NOMO-1 treated with dmso at 0.1 percent for 144 hours (cell line): ENCODE measurements around the gene SULT1A1.
"Not testable (repeated sequence)": the region's sequence is repeated elsewhere in the genome, so short reads cannot be mapped to it uniquely, and the experiment has no call there.

ENCODE experiments used
- DNase-seq: peaks from one replicate; lab custom pipeline; 2025; ENCODE audit not compliant: unreplicated experiment; lab: John Stamatoyannopoulos, UW

SULT1A1 gene

GRCh38 chr16:28591355-28591754, 18.5 kb downstream of the SULT1A1 start:
- DNase-seq, result no peak

- no peak for DNase-seq
Measured at GRCh38 chr16:28590384-28591340, 19.2 kb downstream of the SULT1A1 start.

- no peak for DNase-seq
Measured at GRCh38 chr16:28589930-28590329, 19.9 kb downstream of the SULT1A1 start.

GRCh38 chr16:28589069-28589468, 20.8 kb downstream of the SULT1A1 start:
- DNase-seq, result no peak

- no peak for DNase-seq
Measured at GRCh38 chr16:28587386-28587785, 22.5 kb downstream of the SULT1A1 start.

GRCh38 chr16:28586466-28586865, 23.4 kb downstream of the SULT1A1 start:
- DNase-seq, result no peak

GRCh38 chr16:28585674-28586073, 24.2 kb downstream of the SULT1A1 start:
- no peak for DNase-seq

- no peak for DNase-seq
Measured at GRCh38 chr16:28580726-28581315, 29.0 kb downstream of the SULT1A1 start.

- DNase-seq, result no peak
Measured at GRCh38 chr16:28575446-28576109, 34.3 kb downstream of the SULT1A1 start.

GRCh38 chr16:28574925-28575324, 34.9 kb downstream of the SULT1A1 start:
- no peak for DNase-seq

GRCh38 chr16:28573738-28574718, 35.8 kb downstream of the SULT1A1 start:
- no peak for DNase-seq

- no peak for DNase-seq
Measured at GRCh38 chr16:28572696-28573510, 36.9 kb downstream of the SULT1A1 start.

GRCh38 chr16:28569968-28570752, 39.7 kb downstream of the SULT1A1 start:
- DNase-seq, result no peak

GRCh38 chr16:28569021-28569420, 40.8 kb downstream of the SULT1A1 start:
- DNase-seq, result no peak

GRCh38 chr16:28567292-28567691, 42.6 kb downstream of the SULT1A1 start:
- no peak for DNase-seq

GRCh38 chr16:28566233-28566925, 43.5 kb downstream of the SULT1A1 start:
- DNase-seq, result not testable (repeated sequence)

- DNase-seq, result no peak
Measured at GRCh38 chr16:28563218-28563617, 46.6 kb downstream of the SULT1A1 start.

GRCh38 chr16:28562199-28562598, 47.6 kb downstream of the SULT1A1 start:
- DNase-seq, result no peak
